ENCODE measurements around the gene LUC7L2. TPM values are rescaled to one million over a fixed set of nuclear protein-coding genes. Genes with fewer than 3 reads are reported as not detected.

Gene LUC7L2
- total and polyA plus RNA-seq, 9 of the 15 experiments (the other 6 are each of a cell fraction or from before 2014, with no cell fraction given), result 56.1 to 207 (median 141) TPM

GRCh38 chr7:139358541-139359365, 941 bp upstream of the LUC7L2 start (continued):
- TF ChIP-seq PML (IDR thresholded peaks at IDR 0.05; ENCODE audit: low read length) (no peak), MEIS2 (IDR thresholded peaks at IDR 0.05; ENCODE audit: partially characterized antibody) (no peak), RCOR1 (IDR thresholded peaks at IDR 0.05; ENCODE audit: borderline replicate concordance in 1 of 2, low read depth in 2 of 2, low read length in 2 of 2) (peak in 1 of 2 experiments; percentile 56; a peak in 2 of 4 replicates), CEBPB (tag; IDR thresholded peaks at IDR 0.05) (peak; percentile 49; the same call in 1 of the 2 replicates), PRDM10 (IDR thresholded peaks at IDR 0.05; ENCODE audit: partially characterized antibody) (no peak), SMAD3 (CRISPR knock-in tag; conservative IDR thresholded peaks at IDR 0.05) (0 out of 2 replicates have a peak, but pooled peaks have one; percentile 22), BRF1 (IDR thresholded peaks at IDR 0.05; ENCODE audit: borderline replicate concordance, extremely low read depth, insufficient read length) (no peak), CXXC5 (CRISPR knock-in tag; IDR thresholded peaks at IDR 0.05) (peak; percentile 46), HLTF (IDR thresholded peaks at IDR 0.05) (peak; percentile 29; the same call in 1 of the 2 replicates), MEF2D (tag; conservative IDR thresholded peaks at IDR 0.05; ENCODE audit: low read depth) (peak; percentile 56; the same call in 1 of the 2 replicates), NRF1 (conservative IDR thresholded peaks at IDR 0.05 in 1 of 2, IDR thresholded peaks at IDR 0.05 in 1 of 2) (peak; percentile 82 to 83), CGGBP1 (CRISPR knock-in tag; IDR thresholded peaks at IDR 0.05) (0 out of 2 replicates have a peak, but pooled peaks have one; percentile 71), ZNF41 (CRISPR knock-in tag; conservative IDR thresholded peaks at IDR 0.05) (no peak; the same call in 1 of the 2 replicates), FOXK1 (CRISPR knock-in tag; IDR thresholded peaks at IDR 0.05; ENCODE audit: borderline replicate concordance) (no peak; the same call in 1 of the 2 replicates), SMARCB1 (IDR thresholded peaks at IDR 0.05; ENCODE audit: insufficient read length, low read depth) (no peak), ADNP (tag; IDR thresholded peaks at IDR 0.05) (peak; percentile 87), FOSL1 (tag; conservative IDR thresholded peaks at IDR 0.05) (peak; percentile 10; the same call in 1 of the 2 replicates), GTF2A2 (tag; IDR thresholded peaks at IDR 0.05) (peak; percentile 47; the same call in 1 of the 2 replicates), KAT7 (CRISPR knock-in tag; IDR thresholded peaks at IDR 0.05; ENCODE audit: borderline replicate concordance) (peak; percentile 98; the same call in 1 of the 2 replicates), NCOA1 (IDR thresholded peaks at IDR 0.05; ENCODE audit: low read depth) (peak; percentile 21; the same call in 1 of the 2 replicates), OTX1 (CRISPR knock-in tag; IDR thresholded peaks at IDR 0.05) (peak; percentile 51; the same call in 1 of the 2 replicates), CC2D1A (IDR thresholded peaks at IDR 0.05) (0 out of 2 replicates have a peak, but pooled peaks have one; percentile 12), ZNF76 (CRISPR knock-in tag; IDR thresholded peaks at IDR 0.05; ENCODE audit: borderline replicate concordance) (0 out of 2 replicates have a peak, but pooled peaks have one; percentile 15), NR2F6 (CRISPR knock-in tag; IDR thresholded peaks at IDR 0.05) (no peak), ZNF589 (CRISPR knock-in tag; IDR thresholded peaks at IDR 0.05; ENCODE audit: low read depth) (peak; percentile 61; the same call in 1 of the 2 replicates), NEUROD1 (IDR thresholded peaks at IDR 0.05; ENCODE audit: borderline replicate concordance, low read depth, low read length, partially characterized antibody) (peak; percentile 29)
